ENCODE results near the gene DLG2.

The DLG2 gene

GRCh38 chr11:83793310-83793709 is 1833.8 kb downstream of the DLG2 start:
- TF ChIP-seq CTCF (IDR thresholded peaks at IDR 0.05; ENCODE audit: low read depth, low read length) = no peak
- Histone ChIP-seq H3K36me3 (no peaks in the 10 kb centered on the region), H3K4me3 (ENCODE audit: low read depth, low read length) (no peak overlapping the region), H3K27me3 (ENCODE audit: insufficient read depth, low read depth, severe bottlenecking) (no peaks in the 10 kb centered on the region), H3K27ac (no peak overlapping the region), H3K9me3 (ENCODE audit: severe bottlenecking) (peaks cover 3% of the 10 kb centered on the region)
- no peak for DNase-seq

- peaks cover 3% of the 10 kb centered on the region for H3K9me3 ChIP-seq (ENCODE audit: severe bottlenecking)
- no peaks in the 10 kb centered on the region for H3K27me3 ChIP-seq (ENCODE audit: insufficient read depth, low read depth, severe bottlenecking)
- no peak for TF ChIP-seq CTCF (IDR thresholded peaks at IDR 0.05; ENCODE audit: low read depth, low read length)
- H3K27ac ChIP-seq = no peak overlapping the region
- no peak overlapping the region for H3K4me3 ChIP-seq (ENCODE audit: low read depth, low read length)
- no peak for DNase-seq
- H3K36me3 ChIP-seq = no peaks in the 10 kb centered on the region
Measured at GRCh38 chr11:83791557-83791956, 1835.6 kb downstream of the DLG2 start.

GRCh38 chr11:83785942-83786341 is 1841.2 kb downstream of the DLG2 start:
- no peak overlapping the region for H3K27ac ChIP-seq
- H3K27me3 ChIP-seq (ENCODE audit: insufficient read depth, low read depth, severe bottlenecking) = no peaks in the 10 kb centered on the region
- H3K36me3 ChIP-seq = no peaks in the 10 kb centered on the region
- H3K9me3 ChIP-seq (ENCODE audit: severe bottlenecking) = peaks cover 3% of the 10 kb centered on the region
- H3K4me3 ChIP-seq (ENCODE audit: low read depth, low read length) = no peak overlapping the region
- no peak for TF ChIP-seq CTCF (IDR thresholded peaks at IDR 0.05; ENCODE audit: low read depth, low read length)
- DNase-seq = no peak

GRCh38 chr11:83784419-83784818 is 1842.7 kb downstream of the DLG2 start:
- Histone ChIP-seq H3K36me3 (no peaks in the 10 kb centered on the region), H3K27me3 (ENCODE audit: insufficient read depth, low read depth, severe bottlenecking) (no peaks in the 10 kb centered on the region)
- DNase-seq = no peak

GRCh38 chr11:83782329-83782728 is 1844.8 kb downstream of the DLG2 start:
- Histone ChIP-seq H3K27me3 (ENCODE audit: insufficient read depth, low read depth, severe bottlenecking) (no peaks in the 10 kb centered on the region), H3K36me3 (no peaks in the 10 kb centered on the region), H3K4me3 (ENCODE audit: low read depth, low read length) (no peak overlapping the region), H3K9me3 (ENCODE audit: severe bottlenecking) (no peaks in the 10 kb centered on the region), H3K27ac (no peak overlapping the region)
- no peak for DNase-seq
- no peak for TF ChIP-seq CTCF (IDR thresholded peaks at IDR 0.05; ENCODE audit: low read depth, low read length)

More at GRCh38 chr11:83784419-83784818, 1842.7 kb downstream of the DLG2 start:
- Histone ChIP-seq H3K9me3 (ENCODE audit: severe bottlenecking) (no peaks in the 10 kb centered on the region), H3K4me3 (ENCODE audit: low read depth, low read length) (no peak overlapping the region), H3K27ac (no peak overlapping the region)
- TF ChIP-seq CTCF (IDR thresholded peaks at IDR 0.05; ENCODE audit: low read depth, low read length) = no peak

GRCh38 chr11:83779876-83780275 is 1847.3 kb downstream of the DLG2 start:
- H3K27ac ChIP-seq = no peak overlapping the region
- no peak overlapping the region for H3K4me3 ChIP-seq (ENCODE audit: low read depth, low read length)
- H3K27me3 ChIP-seq (ENCODE audit: insufficient read depth, low read depth, severe bottlenecking) = no peaks in the 10 kb centered on the region
- no peaks in the 10 kb centered on the region for H3K9me3 ChIP-seq (ENCODE audit: severe bottlenecking)
- no peaks in the 10 kb centered on the region for H3K36me3 ChIP-seq
- no peak for TF ChIP-seq CTCF (IDR thresholded peaks at IDR 0.05; ENCODE audit: low read depth, low read length)
- DNase-seq = no peak

Data from WERI-Rb-1 (cell line).